ENCODE results near the gene RIT1. TPM values are rescaled to one million over a fixed set of nuclear protein-coding genes. Genes with fewer than 3 reads are reported as not detected.
A peak's percentile ranks its signal among the peaks of the same experiment; 100 is the strongest.

Gene RIT1
- total RNA-seq, 2 experiments from 2014 or later, result 20.3 to 23.0 TPM

DNA sequence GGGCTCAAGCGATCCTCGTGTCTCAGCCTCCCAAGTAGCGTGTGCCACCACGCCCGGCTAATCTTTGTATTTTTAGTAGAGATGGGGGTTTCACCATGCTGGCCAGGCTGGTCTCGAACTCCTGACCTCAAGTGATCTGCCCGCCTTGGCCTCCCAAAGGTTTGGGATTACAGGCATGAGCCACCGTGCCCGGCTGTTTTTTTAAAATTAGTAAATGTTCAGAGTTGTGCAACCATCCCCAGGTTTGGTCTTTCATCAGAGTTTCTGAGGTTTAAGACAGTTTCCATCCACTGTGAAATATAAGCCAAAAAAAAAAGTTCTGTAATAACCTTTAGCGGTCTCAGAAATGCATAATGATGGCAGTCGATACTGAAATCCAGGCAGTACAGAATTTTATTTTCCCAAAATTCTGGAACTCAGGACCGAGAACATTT is 52.3 kb downstream of the RIT1 start:
- ChIA-PET POLR2A (interaction anchor here (0.5 to 1.2 kb wide), 4 partner anchors 35 to 119 kb away, joined by 3 to 11 read pairs (median 4); no protein-coding TSS in a partner anchor), CTCF (interaction anchor here (0.6 to 2.4 kb wide), 5 partner anchors 11 to 551 kb away, joined by 4 to 7 read pairs (median 5); partner anchors contain the start of gene FDPS)
- ATAC-seq, result peak; percentile 6
- intact Hi-C loops (cut with DNase I, micrococcal nuclease), result loop anchor here (1.0 to 10.0 kb wide), 15 partner anchors 52 to 886 kb away; partner anchors contain the start of genes ARHGEF2 (in 2 of the 2), KHDC4 (in 2 of the 2), CCT3 (in 1 of the 2) and DAP3 (in 1 of the 2)
- H3K9me3 Mint-ChIP-seq (ENCODE audit: low read depth), result no peaks in the 10 kb centered on the region
- peak overlapping the region; percentile 78 for H3K4me3 Mint-ChIP-seq
- peak overlapping the region; percentile 83 for H3K27ac Mint-ChIP-seq
- peak; percentile 56 for DNase-seq
- peaks cover 44% of the 10 kb centered on the region for H3K4me1 Mint-ChIP-seq
- peaks cover 3% of the 10 kb centered on the region for H3K27me3 Mint-ChIP-seq
- peaks cover 7% of the 10 kb centered on the region for H3K36me3 Mint-ChIP-seq (ENCODE audit: low read depth)

GRCh38 chr1:155856975-155857930 is 53.9 kb downstream of the RIT1 start, which contains the start of gene GON4L:
TSS of gene GON4L (minus strand) at chr1:155857214. CDS start at chr1:155853780, 3,434 bp downstream.
- intact Hi-C loops (cut with DNase I, micrococcal nuclease), result loop anchor here (1.0 to 10.0 kb wide), 9 partner anchors 54 to 888 kb away; partner anchors contain the start of genes ARHGEF2 (in 1 of the 2), ASH1L (in 1 of the 2), CLK2 (in 1 of the 2) and DAP3 (in 1 of the 2)
- peaks cover 3% of the 10 kb centered on the region for H3K27me3 Mint-ChIP-seq
- ChIA-PET CTCF (interaction anchor here (0.8 to 1.3 kb wide), 5 partner anchors 9 to 650 kb away, joined by 3 to 7 read pairs (median 4); no protein-coding TSS in a partner anchor), POLR2A (interaction anchor here (0.6 to 0.7 kb wide), 3 partner anchors 29 to 190 kb away, joined by 3 to 4 read pairs (median 3); no protein-coding TSS in a partner anchor)
- peaks cover 52% of the 10 kb centered on the region for H3K4me1 Mint-ChIP-seq
- ATAC-seq (peak; percentile 69), DNase-seq (peak; percentile 94)
- H3K9me3 Mint-ChIP-seq (ENCODE audit: low read depth), result no peaks in the 10 kb centered on the region
- peak within 1 kb of the TSS; percentile 96 for H3K4me3 Mint-ChIP-seq
- peaks cover 20% of the 10 kb centered on the region for H3K36me3 Mint-ChIP-seq (ENCODE audit: low read depth)
- H3K27ac Mint-ChIP-seq, result peak within 1 kb of the TSS; percentile 98

DNA sequence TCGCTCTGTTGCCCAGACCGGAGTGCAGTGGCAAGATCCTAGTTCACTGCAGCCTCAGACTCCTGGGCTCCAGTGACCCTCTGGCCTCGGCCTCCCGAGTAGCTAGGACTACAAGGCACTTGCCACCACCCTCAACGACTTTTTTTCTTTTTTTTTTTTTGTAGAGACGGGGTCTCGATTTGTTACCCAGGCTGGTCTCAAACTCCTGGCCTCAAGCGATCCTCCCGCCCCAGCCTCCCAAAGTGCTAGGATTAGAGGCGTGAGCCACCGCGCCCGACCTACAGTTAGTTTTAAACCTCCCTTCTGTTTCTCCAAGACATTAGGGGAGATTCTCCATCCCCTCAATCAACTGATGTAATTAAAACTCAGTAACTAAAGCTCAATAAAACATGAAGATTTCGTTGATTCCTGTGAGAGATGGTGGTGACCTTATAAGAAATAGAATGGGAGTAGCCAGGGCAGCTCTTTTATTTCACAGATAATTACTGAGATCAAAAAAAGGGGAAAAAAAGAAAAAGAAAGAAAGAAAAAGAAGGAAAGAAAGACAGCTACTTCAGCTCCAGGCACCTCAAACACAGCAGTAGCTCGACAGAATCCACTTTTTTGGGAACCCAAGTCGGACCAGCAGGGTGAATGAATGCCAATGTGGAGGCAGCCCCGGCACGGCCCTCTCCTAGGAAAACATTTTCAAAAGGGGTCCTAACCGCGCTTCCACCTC is 54.7 kb downstream of the RIT1 start:
- Mint-ChIP-seq H3K4me1 (peaks cover 57% of the 10 kb centered on the region), H3K27me3 (peaks cover 3% of the 10 kb centered on the region), H3K36me3 (ENCODE audit: low read depth) (peaks cover 25% of the 10 kb centered on the region), H3K4me3 (peak overlapping the region; percentile 96), H3K9me3 (ENCODE audit: low read depth) (no peaks in the 10 kb centered on the region), H3K27ac (peak overlapping the region; percentile 98)
- POLR2A ChIA-PET, result interaction anchor here (0.6 to 0.8 kb wide), 3 partner anchors 13 to 75 kb away, joined by 3 read pairs; no protein-coding TSS in a partner anchor
- CTCF ChIA-PET, result interaction anchor here (0.8 to 1.3 kb wide), 5 partner anchors 9 to 649 kb away, joined by 3 to 7 read pairs (median 4); no protein-coding TSS in a partner anchor
- ATAC-seq (no peak), DNase-seq (no peak)
- intact Hi-C loops (cut with DNase I, micrococcal nuclease), result loop anchor here (1.0 to 10.0 kb wide), 7 partner anchors 121 to 888 kb away; partner anchors contain the start of genes ARHGEF2 (in 1 of the 2), ASH1L (in 1 of the 2), DAP3 (in 1 of the 2) and FDPS (in 1 of the 2)

DNA sequence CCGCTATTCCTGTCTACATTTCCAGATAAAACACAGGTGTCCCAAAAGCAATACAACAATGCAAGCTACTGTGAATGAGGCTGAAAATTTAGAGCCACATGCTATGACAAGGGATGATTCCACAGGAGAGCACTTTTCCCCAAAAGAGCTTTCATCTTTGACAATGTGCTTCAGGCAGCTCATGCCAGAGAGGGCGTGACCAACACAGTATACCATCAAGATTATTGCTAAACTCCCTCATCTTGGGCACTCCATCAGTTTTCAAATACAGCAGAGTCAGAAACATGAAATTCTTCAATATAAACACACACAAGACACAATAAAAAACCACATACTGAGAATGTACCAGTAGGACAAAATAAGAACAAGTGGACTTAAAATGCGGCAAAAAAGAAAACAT is 60.8 kb downstream of the RIT1 start:
- no peaks in the 10 kb centered on the region for H3K27me3 Mint-ChIP-seq
- H3K4me3 Mint-ChIP-seq, result no peak overlapping the region
- H3K4me1 Mint-ChIP-seq, result peaks cover 43% of the 10 kb centered on the region
- H3K27ac Mint-ChIP-seq, result peak overlapping the region; percentile 21
- no peak for DNase-seq
- H3K9me3 Mint-ChIP-seq (ENCODE audit: low read depth), result no peaks in the 10 kb centered on the region
- intact Hi-C loops (cut with DNase I, micrococcal nuclease), result loop anchor here in 1 of 2 experiments (10.0 kb wide), 1 partner anchor 894 kb away; the partner anchor contains the start of gene MRPL24
- CTCF ChIA-PET, result interaction anchor here (0.7 kb wide), 1 partner anchor 17 kb away, joined by 3 read pairs; no protein-coding TSS in a partner anchor
- POLR2A ChIA-PET, result no interaction called here
- ATAC-seq, result no peak
- H3K36me3 Mint-ChIP-seq (ENCODE audit: low read depth), result peaks cover 53% of the 10 kb centered on the region

GRCh38 chr1:155847823-155848529 is 63.2 kb downstream of the RIT1 start:
- peak; percentile 10 for DNase-seq
- POLR2A ChIA-PET, result interaction anchor here (0.6 kb wide), 1 partner anchor 168 kb away, joined by 3 read pairs; no protein-coding TSS in a partner anchor
- H3K27me3 Mint-ChIP-seq, result no peaks in the 10 kb centered on the region
- no peak overlapping the region for H3K4me3 Mint-ChIP-seq
- peak overlapping the region; percentile 76 for H3K27ac Mint-ChIP-seq
- H3K36me3 Mint-ChIP-seq (ENCODE audit: low read depth), result peaks cover 58% of the 10 kb centered on the region
- H3K4me1 Mint-ChIP-seq, result peaks cover 55% of the 10 kb centered on the region
- peak; percentile 90 for ATAC-seq
- intact Hi-C loops (cut with DNase I, micrococcal nuclease), result no loop called here
- CTCF ChIA-PET, result interaction anchor here (1.7 kb wide), 1 partner anchor 9 kb away, joined by 7 read pairs; no protein-coding TSS in a partner anchor
- no peaks in the 10 kb centered on the region for H3K9me3 Mint-ChIP-seq (ENCODE audit: low read depth)

Small RNAs within 50 kb of the gene (microRNA-seq; reads per million reads assigned to microRNA genes)
- gene MIR6738 (ENCODE audit: borderline replicate concordance), result not detected

Other genes with a start within 250 kb of the RIT1 start
- 10 to 100 TPM; 59.6 to 76.0 TPM for gene YY1AP1, start 222.6 kb downstream of the RIT1 start, total RNA-seq
- 100 to 1,000 TPM; 159 to 162 TPM for gene DAP3, start 222.3 kb downstream of the RIT1 start, total RNA-seq
- 10 to 100 TPM; 44.2 to 48.8 TPM for gene GON4L, start 54.1 kb downstream of the RIT1 start, total RNA-seq
- 10 to 100 TPM; 14.3 to 14.8 TPM for gene SYT11, start 51.8 kb downstream of the RIT1 start, total RNA-seq
- 10 to 100 TPM; 68.7 to 97.5 TPM for gene KHDC4, start 23.1 kb upstream of the RIT1 start, total RNA-seq
- not detected for gene RXFP4, start 30.3 kb upstream of the RIT1 start, total RNA-seq
- gene ARHGEF2, start 67.2 kb upstream of the RIT1 start, total RNA-seq, result 100 to 1,000 TPM; 135 to 216 TPM
- 100 to 1,000 TPM; 143 to 197 TPM for gene SSR2, start 109.6 kb upstream of the RIT1 start, total RNA-seq
- gene UBQLN4, start 142.4 kb upstream of the RIT1 start, total RNA-seq, result 10 to 100 TPM; 34.5 to 49.0 TPM
- 10 to 100 TPM; 26.1 to 50.3 TPM for gene LAMTOR2, start 143.4 kb upstream of the RIT1 start, total RNA-seq
- gene RAB25, start 149.8 kb upstream of the RIT1 start, total RNA-seq, result under 1 TPM; 0.46 to 0.77 TPM
- gene MEX3A, start 171.1 kb upstream of the RIT1 start, total RNA-seq, result under 1 TPM; 0.48 to 0.79 TPM
- 100 to 1,000 TPM; 184 to 218 TPM for gene LMNA, start 203.4 kb upstream of the RIT1 start, total RNA-seq
- 10 to 100 TPM; 53.3 to 64.5 TPM for gene SEMA4A, start 242.2 kb upstream of the RIT1 start, total RNA-seq

Measured in activated CD4-positive, alpha-beta T cell treated with anti-CD3 and anti-CD28 coated beads for 36 hours (primary cell).